Mucosa of descending colon (tissue), 3 donors: Measurements from ENCODE around the gene SH2D6. TPM values are rescaled to one million over a fixed set of nuclear protein-coding genes. Genes with fewer than 3 reads are reported as not detected.

Source experiments
- ATAC-seq: fragments of 200-7000 bp; cut with Tn5 transposase; one replicate; pipeline ENCODE4 v1.9.1; 2020; ENCODE audit warnings: mild to moderate bottlenecking, moderate library complexity
- DNase-seq, 3 donors: peaks; one replicate each; pipeline ENCODE4 v3.0.0-alpha.2; 2020
- H3K36me3 ChIP-seq: fragments of 200-600 bp; one replicate; pipeline ENCODE4 v1.8.0; 2021; ENCODE audit warnings: low read depth, mild to moderate bottlenecking
- H3K4me1 ChIP-seq: fragments of 200-600 bp; one replicate; pipeline ENCODE4 v1.8.0; 2021; ENCODE audit warnings: low read depth, mild to moderate bottlenecking
- H3K4me3 ChIP-seq: fragments of 200-600 bp; one replicate; pipeline ENCODE4 v1.8.0; 2021; ENCODE audit warnings: mild to moderate bottlenecking
- H3K9me3 ChIP-seq: fragments of 200-600 bp; one replicate; pipeline ENCODE4 v1.8.0; 2021; ENCODE audit warnings: mild to moderate bottlenecking
- intact Hi-C, 2 donors: fragments of 100-400 bp; cut with DNase I in 1 of 2; cut with micrococcal nuclease in 1 of 2; formaldehyde crosslinking; loops; one replicate each; pipeline versions ENCODE4 v1.11.0 to v1.11.1; 2022; cut with DNase I, micrococcal nuclease
- long read RNA-seq, 2 donors: library from polyadenylated mRNA; unstranded; transcript quantifications; one replicate each; pipeline ENCODE4 v2.0.0, GENCODE V29; 2019 to 2021
- total RNA-seq, 3 donors: library from RNA; stranded (reverse); fragmentation: NEBNext Ultra II Directional in 2 of 3; extraction: Animal tissue kit (Norgen Biotek cat#: 25700) in 2 of 3; gene quantifications; one replicate each; pipeline versions ENCODE4 v1.2.1 to v1.2.4, GENCODE V29; 2021 to 2023
- TF ChIP-seq, protein P1 (sequence below): fragments of 200-600 bp; IDR thresholded peaks from one replicate; pipeline ENCODE4 v1.8.0; 2022; ENCODE audit warnings: antibody characterized with exemption, mild to moderate bottlenecking
- donor health status: DM: no; HTN: no; CAD: no; lungs with moderate emphysema.
- donor health status: DM: no; HTN: no; CAD: no.
- donor health status: DM: no; HTN: yes; CAD: no.

The SH2D6 gene
- total RNA-seq = 10 to 100 TPM in 1 of 3 donors, 1 to 10 TPM in 2; 6.7 to 13.1 (median 8.6) TPM
- long read RNA-seq, donor 1, partial matches to known transcripts = 2 of 7 reads
- long read RNA-seq, donor 1, other reads (novel, unspliced or antisense) = 5 of 7 reads
- long read RNA-seq, donor 2, partial matches to known transcripts = 0 of 1 reads
- long read RNA-seq, donor 2, other reads (novel, unspliced or antisense) = 1 of 1 reads

GRCh38 chr2:85418132-85419008 lies at the start of gene SH2D6:
TSS of gene SH2D6 (plus strand) at chr2:85418714. CDS start at chr2:85429466, 10,752 bp downstream.
- intact Hi-C loops = no loop called here
- Histone ChIP-seq H3K9me3 (no peaks in the 10 kb centered on the region), H3K4me1 (peaks cover 39% of the 10 kb centered on the region), H3K36me3 (no peaks in the 10 kb centered on the region), H3K4me3 (peak within 1 kb of the TSS; percentile 22)
- TF ChIP-seq, protein P1, sequence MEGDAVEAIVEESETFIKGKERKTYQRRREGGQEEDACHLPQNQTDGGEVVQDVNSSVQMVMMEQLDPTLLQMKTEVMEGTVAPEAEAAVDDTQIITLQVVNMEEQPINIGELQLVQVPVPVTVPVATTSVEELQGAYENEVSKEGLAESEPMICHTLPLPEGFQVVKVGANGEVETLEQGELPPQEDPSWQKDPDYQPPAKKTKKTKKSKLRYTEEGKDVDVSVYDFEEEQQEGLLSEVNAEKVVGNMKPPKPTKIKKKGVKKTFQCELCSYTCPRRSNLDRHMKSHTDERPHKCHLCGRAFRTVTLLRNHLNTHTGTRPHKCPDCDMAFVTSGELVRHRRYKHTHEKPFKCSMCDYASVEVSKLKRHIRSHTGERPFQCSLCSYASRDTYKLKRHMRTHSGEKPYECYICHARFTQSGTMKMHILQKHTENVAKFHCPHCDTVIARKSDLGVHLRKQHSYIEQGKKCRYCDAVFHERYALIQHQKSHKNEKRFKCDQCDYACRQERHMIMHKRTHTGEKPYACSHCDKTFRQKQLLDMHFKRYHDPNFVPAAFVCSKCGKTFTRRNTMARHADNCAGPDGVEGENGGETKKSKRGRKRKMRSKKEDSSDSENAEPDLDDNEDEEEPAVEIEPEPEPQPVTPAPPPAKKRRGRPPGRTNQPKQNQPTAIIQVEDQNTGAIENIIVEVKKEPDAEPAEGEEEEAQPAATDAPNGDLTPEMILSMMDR = no peak
- ATAC-seq = peak; percentile 67
- DNase-seq = peak; percentile 91 to 92 (median 91)

DNA sequence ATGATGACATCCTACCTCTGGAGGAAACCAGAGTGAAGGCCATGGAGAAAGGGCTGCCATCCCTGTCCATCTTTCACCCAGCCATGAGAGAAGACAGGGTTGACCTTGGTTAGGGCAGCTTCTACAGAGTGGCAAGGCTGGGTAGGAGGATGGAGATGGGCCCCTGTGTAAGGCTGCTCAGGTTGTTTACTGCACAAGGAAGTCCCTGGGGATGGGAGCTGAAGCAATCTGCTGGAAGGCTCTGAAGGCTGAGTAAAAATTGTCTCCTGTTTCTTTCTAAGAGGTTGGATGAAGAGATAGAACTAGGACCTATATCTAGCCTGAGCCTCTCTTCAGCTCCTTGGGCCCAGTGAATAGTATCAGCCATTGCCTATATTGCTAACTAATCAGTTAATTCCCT lies 49.6 kb upstream of the SH2D6 start:
- H3K36me3 ChIP-seq = no peaks in the 10 kb centered on the region
- no peaks in the 10 kb centered on the region for H3K4me1 ChIP-seq
- DNase-seq (no peak), ATAC-seq (peak; percentile 43)
- TF ChIP-seq, protein P1 = no peak
- intact Hi-C loops = no loop called here
- H3K9me3 ChIP-seq = no peaks in the 10 kb centered on the region
- H3K4me3 ChIP-seq = no peak overlapping the region

- intact Hi-C loops = no loop called here
Measured at GRCh38 chr2:85369500-85369899, 49.0 kb upstream of the SH2D6 start.

DNA sequence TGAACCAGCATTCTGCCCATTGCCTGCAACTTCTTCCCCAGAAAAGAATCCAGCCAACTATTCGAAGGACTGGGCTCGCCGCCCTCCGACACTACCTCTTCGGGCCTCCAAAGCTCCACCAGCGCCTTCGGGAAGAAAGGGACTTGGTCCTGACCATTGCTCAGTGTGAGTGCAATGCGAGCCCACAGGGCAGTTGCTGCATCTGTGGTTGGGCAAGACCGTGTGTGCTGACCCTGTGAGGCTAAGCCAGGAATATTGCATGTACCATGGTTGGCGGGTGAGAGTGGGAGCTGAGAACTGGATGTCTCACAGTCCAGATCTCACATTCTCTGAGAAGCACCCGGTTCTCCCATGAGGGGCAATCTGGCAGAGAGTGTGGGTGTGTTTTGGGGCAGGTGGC lies 47.5 kb upstream of the SH2D6 start:
- DNase-seq (no peak), ATAC-seq (no peak)
- Histone ChIP-seq H3K4me1 (no peaks in the 10 kb centered on the region), H3K9me3 (no peaks in the 10 kb centered on the region), H3K4me3 (no peak overlapping the region), H3K36me3 (no peaks in the 10 kb centered on the region)
- intact Hi-C loops = no loop called here
- TF ChIP-seq, protein P1 = no peak

More at GRCh38 chr2:85369500-85369899, 49.0 kb upstream of the SH2D6 start:
- TF ChIP-seq, protein P1 = no peak
- no peaks in the 10 kb centered on the region for H3K9me3 ChIP-seq
- peak; percentile 93 for ATAC-seq
- DNase-seq = peak in 2 of 3 donors; percentile 40 to 59
- H3K4me3 ChIP-seq = no peak overlapping the region
- H3K4me1 ChIP-seq = no peaks in the 10 kb centered on the region
- no peaks in the 10 kb centered on the region for H3K36me3 ChIP-seq

DNA sequence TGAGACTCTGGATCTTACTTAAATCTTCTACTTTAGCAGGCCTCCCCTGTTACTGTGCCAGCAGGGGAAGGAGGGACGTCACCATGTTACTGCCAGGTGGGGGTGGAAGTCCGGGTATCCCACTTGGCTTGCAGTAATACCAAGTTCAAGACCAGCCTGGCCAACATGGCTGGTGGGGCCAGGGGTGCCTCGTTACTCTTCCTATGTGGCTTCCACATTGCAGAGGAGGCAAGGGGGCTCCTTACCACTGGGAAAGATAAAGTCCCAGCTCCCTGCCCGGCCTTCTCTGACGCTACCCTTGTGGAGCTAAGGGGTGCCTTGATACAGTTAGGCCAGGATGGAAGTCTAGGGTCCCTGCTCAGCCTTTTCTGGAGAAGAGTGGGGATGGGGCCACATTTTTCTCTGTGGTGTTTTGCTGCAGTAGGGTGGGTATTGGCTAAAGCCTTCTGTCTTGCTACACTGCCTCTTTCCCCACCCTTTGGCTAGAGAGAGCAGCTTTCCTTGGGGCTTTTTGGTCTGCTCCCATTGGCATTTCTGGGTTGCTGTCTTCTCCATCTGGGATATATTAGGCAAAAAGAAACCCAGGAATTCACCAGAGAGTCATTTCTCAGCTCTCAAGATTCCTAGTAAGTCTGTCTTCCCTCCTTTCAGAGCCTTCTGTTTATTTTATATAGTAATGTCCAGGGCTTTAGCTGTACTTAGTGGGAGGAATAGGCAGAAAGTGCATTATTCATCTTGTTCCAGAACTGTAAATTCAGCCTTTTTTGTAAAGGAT lies 42.0 kb upstream of the SH2D6 start:
- TF ChIP-seq, protein P1 = no peak
- no peaks in the 10 kb centered on the region for H3K4me1 ChIP-seq
- DNase-seq (no peak), ATAC-seq (no peak)
- intact Hi-C loops = no loop called here
- H3K9me3 ChIP-seq = peaks cover 6% of the 10 kb centered on the region
- no peak overlapping the region for H3K4me3 ChIP-seq
- H3K36me3 ChIP-seq = no peaks in the 10 kb centered on the region
